HT-29 (cell line): ENCODE data around the gene CHST7. TPM values are rescaled to one million over a fixed set of nuclear protein-coding genes. Genes with fewer than 3 reads are reported as not detected.
"Not testable (repeated sequence)": the region's sequence is repeated elsewhere in the genome, so short reads cannot be mapped to it uniquely, and the experiment has no call there.

ENCODE experiments used
- DNase-seq: peaks from one replicate; pipeline ENCODE4 v3.0.0-alpha.2; 2015; ENCODE audit warnings: low spot score
- total RNA-seq: library from RNA; depleted of rRNA; stranded (reverse); fragments of >200 nt; shearing (Covaris generic); gene quantifications from 2 replicates; pipeline ENCODE4 v1.2.3, GENCODE V29; 2014; rRNA removed

CHST7 gene, protein sequence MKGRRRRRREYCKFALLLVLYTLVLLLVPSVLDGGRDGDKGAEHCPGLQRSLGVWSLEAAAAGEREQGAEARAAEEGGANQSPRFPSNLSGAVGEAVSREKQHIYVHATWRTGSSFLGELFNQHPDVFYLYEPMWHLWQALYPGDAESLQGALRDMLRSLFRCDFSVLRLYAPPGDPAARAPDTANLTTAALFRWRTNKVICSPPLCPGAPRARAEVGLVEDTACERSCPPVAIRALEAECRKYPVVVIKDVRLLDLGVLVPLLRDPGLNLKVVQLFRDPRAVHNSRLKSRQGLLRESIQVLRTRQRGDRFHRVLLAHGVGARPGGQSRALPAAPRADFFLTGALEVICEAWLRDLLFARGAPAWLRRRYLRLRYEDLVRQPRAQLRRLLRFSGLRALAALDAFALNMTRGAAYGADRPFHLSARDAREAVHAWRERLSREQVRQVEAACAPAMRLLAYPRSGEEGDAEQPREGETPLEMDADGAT
- total RNA-seq = 0.89 and 2.3 TPM in 2 replicates

DNA sequence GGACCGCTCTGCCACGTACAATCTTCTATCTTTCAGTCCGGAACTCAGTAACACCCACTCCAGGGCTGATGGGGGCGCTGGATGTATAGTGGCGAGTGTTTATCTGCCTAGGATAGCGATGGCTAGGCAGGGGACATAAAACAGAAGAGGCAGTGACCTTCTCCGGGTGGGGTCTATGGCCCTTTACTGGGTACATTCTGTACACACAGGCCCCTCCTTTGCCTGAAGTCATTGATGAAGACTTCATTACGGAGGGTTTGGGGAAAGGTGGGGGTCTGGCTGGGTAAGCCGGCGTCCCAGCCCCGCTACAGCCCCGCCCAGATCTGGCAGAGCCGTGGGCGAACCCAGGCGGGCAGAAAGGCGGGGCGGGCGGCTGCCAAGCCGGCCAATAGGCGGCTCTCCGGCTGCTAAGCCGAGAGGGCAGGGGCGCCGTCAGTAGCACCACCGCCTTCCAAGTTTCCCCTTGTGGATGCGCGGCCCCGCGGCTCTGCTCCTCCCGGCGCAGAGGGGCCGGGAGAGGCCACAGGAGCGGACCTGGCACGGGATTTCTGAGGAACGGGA is at the start of gene CHST7:
Gene CHST7, plus strand, starts transcription at position 435 of the 561 bp plus-strand sequence. CDS start 167 bp downstream, outside the sequence.
- DNase-seq = peak; percentile 60

DNA sequence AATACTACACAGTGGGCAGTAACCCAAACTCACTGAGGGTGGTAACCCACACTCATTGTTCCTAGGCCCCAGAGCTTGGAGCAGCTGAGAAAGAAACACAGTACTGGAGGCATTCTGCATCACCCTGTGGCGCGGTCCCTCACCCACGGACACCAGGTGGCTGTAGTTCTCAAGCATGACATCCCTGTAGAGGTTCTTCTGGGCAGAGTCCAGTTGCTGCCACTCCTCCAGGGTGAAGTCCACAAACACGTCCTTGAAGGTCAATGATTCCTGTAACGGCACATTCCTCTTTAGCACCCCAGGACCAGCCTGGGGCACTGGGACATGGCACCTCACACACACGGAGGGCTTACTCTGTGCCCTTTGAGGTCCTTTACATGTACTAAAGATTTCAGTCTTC is 44.9 kb upstream of the CHST7 start:
- not testable (repeated sequence) for DNase-seq

DNA sequence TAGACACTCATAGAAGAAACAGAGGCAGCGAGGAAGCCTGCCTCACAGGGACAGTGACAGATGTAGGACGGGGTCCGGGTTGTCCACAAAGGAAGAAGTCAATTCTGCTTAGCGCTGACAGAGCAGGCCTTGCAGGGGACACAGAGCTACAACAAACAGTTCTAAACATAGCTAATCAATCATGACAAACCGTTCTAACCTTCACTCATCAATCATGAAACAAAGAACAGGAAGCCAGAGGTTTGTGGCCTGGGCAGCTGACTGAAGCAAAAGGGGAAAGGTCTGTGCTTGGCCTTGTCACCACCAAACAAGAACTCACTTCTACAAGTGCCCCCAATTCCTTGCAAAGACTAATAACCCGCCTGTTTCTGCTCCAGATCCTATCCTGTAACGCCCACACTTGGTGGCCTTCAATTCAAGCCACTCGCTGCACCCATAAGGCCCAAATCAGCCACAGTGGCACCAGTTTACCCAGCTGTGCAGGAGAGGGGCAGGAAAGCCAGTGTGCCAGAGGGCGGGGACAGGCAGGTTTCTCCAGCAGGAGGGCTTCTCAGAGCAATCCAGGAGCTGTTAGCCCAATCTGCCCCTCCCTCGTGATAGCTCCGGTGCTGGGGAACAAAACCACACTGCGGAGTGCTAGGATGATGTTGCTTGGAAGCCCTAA is 43.7 kb upstream of the CHST7 start:
- not testable (repeated sequence) for DNase-seq

DNA sequence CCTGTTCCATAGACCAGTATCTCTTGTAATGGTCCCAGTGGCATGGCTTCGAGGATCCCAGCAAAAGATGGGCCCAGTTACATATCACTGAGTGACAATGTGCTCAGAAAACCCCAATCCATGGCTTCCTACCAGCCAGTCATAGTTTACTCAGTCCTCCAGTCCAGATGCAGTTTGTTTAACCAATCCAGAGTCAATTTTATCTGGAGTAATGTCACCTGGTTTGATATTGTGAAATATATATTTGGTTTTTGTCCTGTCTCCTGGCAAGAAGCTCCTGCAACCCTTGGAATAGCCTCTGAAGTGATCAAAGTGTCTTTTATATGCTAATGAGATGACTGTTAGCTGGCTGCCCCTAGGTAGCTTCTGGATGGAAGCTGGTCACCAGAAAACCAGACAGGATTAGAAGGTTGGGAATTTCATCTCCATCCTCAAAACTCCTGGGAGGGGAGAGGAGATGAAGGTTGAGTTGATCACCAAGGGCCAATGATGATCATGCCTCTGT is 43.1 kb upstream of the CHST7 start:
- DNase-seq = not testable (repeated sequence)

DNA sequence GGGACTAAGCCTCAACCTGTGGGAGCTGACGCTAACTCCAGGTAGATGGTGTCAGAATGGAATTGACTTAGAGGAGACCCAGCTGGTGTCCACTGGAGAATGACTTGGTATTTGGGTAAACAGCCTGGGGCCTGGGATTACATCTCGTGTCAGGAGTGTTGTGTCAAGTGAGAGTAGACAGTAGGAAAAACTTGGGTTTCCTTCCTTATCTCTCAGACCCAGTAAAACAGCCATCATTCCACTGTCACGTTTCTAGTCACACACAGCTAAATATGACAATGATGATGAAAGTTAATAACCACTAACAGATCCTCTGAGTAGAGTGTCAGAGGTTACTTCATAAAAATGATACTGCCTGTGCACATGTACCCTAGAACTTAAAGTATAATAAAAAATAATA is 42.1 kb upstream of the CHST7 start:
- DNase-seq = no peak

DNA sequence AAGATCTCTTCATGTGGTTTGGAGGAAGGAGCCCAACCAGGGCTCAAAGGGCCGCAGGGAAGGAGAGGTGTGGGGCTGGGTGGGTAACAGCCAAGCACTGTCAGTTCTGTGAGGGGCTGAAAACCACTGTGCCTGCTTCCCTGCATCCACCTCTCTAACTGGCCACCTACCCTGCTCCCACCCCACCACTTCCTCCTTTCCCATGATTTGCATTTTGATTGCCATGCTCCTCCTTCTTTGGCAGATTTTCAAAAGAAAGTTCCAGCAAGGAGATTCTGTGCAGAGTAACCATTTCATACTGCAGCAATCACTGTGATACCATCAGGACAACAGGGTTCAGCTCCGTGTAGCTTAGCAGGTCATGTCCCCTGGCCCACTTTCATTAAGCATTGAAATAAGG is 30.1 kb upstream of the CHST7 start:
- DNase-seq = no peak

DNA sequence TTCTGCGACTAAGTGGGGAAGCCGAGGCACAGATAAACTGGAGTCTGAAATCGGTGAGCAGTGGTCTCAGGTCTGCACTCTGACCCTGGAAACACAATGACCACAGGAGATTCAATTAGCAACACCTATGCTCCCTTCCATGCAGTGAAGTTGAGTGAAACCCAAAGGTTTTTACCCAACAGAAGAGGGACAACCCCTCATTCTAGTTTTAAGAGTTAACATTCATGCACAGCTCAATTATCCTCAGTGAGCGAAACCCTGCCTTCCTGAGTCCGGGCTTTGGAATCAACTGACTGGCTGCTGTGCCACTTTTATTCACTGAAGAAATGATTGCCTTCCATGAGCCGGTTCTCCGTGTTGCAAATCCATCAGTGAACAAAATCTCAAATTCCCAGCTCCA is 29.0 kb upstream of the CHST7 start:
- DNase-seq = not testable (repeated sequence)

DNA sequence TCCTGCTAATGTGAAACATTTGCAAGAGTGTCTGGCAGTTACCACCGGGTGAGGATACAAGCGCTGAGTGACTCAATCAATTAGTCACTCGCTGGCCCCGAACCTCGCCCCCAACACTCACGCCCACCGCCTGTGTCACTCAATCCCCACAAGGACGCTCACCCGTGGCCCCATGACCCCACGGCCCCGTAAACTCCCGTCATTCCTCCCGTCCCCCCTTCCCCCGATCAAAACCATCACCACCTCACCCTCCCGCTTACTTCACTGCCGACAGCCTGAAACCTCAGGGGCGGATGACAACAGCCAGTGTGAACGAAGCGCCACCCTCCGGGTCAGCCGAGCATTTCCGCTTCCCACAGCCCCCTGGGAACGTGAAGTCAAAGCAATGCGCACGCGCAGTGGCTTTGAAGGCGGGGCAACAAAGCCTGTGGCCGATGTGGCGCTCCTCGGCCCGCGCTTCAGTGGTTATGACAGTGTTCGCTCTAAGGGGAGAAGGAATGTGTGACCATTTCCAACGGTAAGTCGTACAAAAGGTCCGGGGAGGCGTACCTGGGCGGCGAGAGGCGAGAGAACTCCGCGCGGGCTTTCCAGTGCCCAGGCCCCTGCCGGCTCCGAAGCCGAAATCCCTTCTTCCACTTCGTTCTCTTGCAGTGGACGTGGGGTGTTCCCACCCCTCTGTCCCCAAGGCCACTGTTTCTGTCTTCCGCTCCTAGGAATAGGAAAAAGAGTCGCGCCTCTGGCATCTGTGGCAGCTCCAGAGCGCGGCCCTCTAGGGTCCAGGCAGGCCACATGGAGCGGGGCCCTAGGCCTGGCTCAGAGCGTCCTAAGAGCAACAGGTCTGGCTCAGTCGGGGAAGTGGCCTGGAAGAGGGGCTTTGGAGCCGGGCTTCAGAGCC is 28.2 kb upstream of the CHST7 start, which contains the start of gene ZNF674:
Gene ZNF674, minus strand, starts transcription at position 311 of the 895 bp plus-strand sequence. CDS start 3,334 bp downstream, outside the sequence.
- peak; percentile 96 for DNase-seq

DNA sequence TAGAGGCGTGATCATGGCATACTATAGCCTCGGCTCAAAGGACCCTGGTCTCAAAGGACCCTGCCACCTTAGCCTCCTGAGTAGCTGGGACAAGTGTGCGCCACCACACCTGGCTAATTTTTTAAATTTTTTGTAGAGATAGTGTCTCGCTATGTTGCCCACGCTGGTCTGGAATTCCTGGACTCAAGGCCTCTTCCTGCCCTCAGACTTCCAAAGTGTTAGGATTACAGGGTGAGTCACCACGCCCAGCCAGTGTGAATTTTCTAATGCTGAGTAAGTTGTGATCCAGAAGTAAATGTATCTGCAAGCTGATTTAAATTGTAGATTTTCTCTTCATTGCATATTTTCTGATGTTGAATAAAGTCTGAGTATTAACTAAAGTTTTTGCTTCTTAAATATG is 25.7 kb upstream of the CHST7 start:
- DNase-seq = no peak

DNA sequence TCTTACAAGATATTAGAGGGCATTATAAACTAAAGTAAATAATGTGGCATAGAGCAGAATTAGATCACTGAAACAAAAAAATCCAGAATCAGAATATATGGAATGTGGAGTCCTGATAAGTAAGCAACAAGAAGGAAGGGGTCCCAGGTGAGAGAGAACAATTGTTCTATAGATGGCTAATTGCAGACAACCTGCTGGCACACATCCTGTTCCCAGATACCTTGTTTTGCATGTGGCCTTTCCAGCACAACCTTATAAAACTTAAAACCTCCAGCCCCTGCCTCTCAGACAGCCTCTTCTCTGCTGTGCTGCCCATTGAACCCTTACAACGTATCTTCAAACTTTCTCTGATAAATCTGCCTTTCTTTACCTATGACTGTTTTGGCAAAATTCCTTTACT is 23.7 kb upstream of the CHST7 start:
- no peak for DNase-seq

DNA sequence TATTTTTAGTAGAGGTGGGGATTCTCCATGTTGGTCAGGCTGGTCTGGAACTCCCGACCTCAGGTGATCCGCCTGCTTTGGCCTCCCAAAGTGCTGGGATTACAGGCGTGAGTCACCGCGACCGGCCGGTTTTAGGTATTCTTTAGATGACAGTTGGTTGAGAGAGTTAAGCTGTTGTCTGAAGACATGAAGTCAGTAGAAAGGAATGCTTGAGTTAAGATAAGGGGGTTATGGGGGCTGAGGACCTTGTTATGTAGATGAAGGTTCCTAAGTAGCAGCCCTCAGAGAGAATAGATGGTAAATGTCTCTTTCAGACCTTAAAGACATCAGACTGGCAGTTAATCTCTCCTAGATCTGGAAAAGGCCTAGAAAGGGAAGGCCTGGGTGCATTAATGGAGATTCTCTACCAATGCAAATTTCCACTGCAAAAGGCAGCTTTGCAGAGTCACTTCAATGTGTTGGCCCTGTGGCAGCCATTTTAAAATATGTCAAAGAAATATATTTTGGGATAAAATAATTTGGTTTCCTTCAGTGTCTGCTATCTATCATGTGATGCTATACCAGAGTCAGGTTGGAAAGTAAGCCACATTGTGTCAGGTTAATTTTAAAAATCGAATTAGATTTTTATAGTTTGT is 22.0 kb upstream of the CHST7 start:
- DNase-seq = no peak

DNA sequence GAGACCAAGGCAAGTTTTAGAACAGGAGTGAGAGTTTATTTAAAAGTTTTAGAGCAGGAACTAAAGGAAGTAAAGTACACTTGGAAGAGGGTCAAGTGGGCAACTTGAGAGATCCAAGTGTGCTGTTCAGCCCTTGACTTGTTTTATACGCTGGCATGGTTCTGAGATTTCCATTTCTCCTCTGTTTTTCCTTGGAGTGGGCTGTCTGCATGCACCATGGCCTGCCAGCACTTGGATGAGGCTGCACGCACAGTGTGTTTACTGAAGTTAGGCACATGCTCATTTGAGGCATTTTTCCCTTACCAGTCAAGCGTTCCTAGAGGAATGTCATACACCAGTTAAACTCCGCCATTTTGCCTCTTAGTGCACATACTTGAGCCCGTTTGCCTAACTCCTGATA is 19.6 kb upstream of the CHST7 start:
- DNase-seq = no peak

DNA sequence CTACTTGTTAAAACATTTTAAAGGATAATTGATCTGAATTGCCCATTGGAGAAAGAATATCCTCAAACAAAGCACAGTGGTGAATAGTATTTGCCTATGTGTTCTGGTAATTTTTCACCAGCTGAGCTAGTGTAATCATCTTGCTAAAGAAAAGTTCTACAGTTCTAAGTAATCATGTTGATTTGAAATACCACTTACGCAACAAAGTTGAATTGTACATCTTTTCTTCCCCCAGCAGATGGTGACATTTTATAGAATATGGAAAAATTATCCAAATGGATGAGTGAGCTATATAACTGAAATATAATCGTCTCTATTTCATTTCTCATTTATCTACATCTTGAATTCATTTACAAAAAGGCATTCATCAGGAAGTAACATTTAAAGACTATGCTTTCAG is 18.6 kb upstream of the CHST7 start:
- DNase-seq = peak; percentile 35

DNA sequence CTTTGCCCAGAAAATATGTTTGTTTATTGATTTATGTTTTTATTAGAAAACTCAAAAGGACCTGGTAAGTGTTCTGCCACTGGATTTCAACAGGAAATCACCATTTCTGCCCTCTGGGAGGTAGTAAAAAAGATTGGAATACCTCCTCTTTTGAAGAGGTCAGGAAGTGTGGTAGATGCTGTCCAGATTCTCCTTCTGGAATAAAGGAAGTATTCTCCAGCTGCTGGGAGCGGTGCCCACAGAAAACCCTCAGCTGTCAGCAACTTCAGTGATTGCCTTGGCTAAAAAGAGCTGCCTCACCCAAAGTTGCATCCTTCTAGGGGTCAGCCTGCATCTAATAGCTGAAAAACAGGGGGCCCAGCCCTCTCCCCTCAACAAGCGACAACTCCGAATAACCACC is 14.5 kb upstream of the CHST7 start:
- DNase-seq = no peak

DNA sequence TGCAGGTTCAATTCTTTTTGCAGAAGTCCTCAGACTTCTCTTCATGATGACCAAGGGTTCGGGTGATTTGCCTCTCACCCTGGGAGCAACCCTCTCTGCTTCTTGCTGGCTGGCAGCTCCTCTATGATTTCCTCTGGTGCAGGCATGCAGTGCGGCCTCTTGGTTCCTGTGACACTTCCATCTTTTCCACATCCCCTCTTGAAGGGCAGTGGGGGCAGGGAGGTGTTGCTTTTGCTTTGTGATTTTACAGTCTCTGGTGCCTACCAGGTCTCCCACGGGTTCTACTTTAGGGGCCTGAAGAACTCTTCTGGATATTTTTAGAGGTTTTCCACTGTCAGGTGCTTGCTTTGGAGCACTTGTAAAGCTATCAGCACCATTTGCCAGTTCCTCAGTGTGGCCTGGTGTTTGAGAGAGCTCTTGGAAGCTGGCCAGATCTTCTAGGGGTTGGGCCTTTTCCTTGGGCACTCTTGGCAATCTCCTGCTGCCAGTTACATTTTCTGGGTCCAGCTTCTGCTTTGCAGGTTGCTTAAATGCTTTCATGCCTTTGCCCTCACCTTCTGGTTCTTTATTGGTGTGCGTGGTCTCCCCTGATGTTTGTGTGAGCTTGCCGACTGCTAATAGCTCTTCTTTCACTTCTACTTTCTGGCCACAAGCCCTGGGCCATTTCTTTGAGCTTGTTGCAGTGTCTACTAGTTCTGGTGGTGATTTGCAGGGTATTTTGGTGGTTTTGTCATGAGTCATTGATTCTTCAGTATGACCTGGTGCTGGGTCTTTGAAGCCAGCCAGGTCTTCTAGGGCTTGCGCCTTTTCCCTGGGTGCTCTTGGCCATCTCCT is 11.5 kb upstream of the CHST7 start:
- DNase-seq = no peak

DNA sequence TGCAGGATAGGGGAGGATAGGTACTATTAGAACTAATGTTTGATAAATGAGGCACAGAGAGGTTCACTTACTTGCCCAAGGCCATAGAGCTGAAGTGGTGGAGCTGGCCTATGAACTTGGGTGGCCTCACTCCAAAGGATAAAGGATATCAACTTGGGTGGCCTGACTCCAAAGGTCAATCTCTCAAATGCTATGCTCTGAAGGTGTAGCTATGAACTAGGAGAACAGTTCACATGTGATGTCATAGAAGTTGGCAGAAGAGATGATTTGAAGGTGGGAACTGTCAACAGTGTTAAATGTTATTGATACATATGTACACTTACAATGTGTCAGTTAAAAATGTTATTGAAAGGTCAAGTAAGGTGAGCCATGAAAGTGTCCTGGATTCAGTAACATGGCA is 6.2 kb upstream of the CHST7 start:
- no peak for DNase-seq

DNA sequence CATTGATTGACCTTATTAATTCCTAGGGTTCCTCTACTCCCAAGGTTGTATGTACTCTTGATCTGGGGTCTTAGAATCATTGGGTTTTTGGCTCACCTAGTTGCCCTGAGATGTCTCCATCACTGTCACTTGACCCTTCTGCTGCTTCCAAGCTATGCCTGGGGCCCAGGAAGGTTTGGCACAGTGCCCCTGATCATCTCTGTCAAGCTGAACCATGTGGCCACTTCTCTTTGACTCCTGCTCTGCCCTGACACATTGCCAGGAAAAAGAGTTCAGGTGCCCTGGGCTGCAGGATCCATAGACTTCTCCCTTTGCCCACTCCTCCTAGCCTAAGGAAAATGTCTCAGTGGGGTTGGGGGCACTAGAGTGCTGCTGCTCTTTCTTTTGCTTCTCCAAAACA is 3.9 kb upstream of the CHST7 start:
- DNase-seq = no peak

DNA sequence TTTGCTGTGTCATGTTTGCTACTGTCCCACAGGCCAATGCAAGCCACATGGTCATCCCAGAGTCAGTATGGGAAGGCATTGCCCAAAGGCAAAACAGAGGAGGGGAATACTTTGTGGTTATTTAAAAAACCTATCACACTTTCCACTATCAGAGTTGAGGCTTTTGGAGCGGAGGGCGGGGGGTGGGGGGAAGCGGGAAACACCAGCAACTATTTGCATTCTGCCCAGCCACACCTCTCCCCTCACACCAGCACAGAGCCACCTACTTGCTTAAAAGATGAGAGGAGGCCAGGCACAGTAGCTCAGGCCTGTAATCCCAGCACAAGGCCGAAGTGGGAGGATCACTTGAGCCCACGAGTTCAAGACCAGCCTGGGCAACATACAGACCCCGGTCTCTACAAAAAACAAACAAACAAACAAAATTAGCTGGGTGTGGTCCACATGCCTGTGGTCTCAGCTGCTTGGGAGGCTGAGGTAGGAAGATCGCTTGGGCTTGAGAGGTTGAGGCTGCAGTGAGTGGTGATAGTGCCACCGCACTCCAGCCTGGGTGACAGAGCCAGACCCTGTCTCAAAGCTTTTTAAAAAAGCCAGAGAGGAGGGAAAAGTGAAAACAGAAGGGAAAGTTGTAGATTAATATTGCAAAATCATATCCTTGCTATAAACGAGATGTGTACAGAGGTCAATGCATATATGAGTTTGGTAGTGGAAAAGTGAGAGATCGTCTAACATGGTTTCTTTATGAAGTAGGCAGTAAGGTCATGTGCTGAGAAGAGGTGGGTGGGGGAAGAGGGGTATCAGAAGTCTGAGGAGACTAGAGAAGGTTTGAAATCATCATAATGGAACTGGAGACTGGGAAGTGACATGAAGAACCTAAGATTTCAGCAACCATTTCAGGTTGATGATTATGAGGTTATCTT is 1.9 kb upstream of the CHST7 start:
- no peak for DNase-seq
